Suprapubic skin (tissue), 4 donors: ENCODE results near the gene CHIA. TPM values are rescaled to one million over a fixed set of nuclear protein-coding genes. Genes with fewer than 3 reads are reported as not detected.

ENCODE experiments used
- DNase-seq, 2 donors: peaks; one replicate each; pipeline ENCODE4 v3.0.0-alpha.2; 2019; ENCODE audit warnings: low spot score in 2 of 2
- H3K27ac ChIP-seq: fragments of 200-600 bp; sonication (generic); one replicate; pipeline ENCODE4 v1.5.1; 2019
- H3K27me3 ChIP-seq: fragments of 200-600 bp; sonication (generic); one replicate; pipeline ENCODE4 v1.5.1; 2019
- H3K36me3 ChIP-seq: fragments of 200-600 bp; sonication (generic); one replicate; pipeline ENCODE4 v1.5.1; 2019
- H3K4me1 ChIP-seq: fragments of 200-600 bp; sonication (generic); one replicate; pipeline ENCODE4 v1.5.1; 2019
- H3K4me3 ChIP-seq: fragments of 200-600 bp; sonication (generic); one replicate; pipeline ENCODE4 v1.5.1; 2019; ENCODE audit warnings: mild to moderate bottlenecking
- H3K9me3 ChIP-seq: fragments of 200-600 bp; sonication (generic); one replicate; pipeline ENCODE4 v1.5.1; 2019
- CTCF ChIP-seq, 2 donors: fragments of 200-600 bp in 1 of 2; fragments of 450-650 bp in 1 of 2; sonication (generic) in 1 of 2; IDR thresholded peaks; one replicate each; pipeline ENCODE4 v1.5.1; 2016 to 2019; ENCODE audit warnings: antibody characterized with exemption in 2 of 2, mild to moderate bottlenecking in 1 of 2, moderate library complexity in 1 of 2
- EP300 ChIP-seq: sonication (generic); formaldehyde crosslinking; IDR thresholded peaks from one replicate; pipeline ENCODE4 v1.6.1; 2017; ENCODE audit warnings: antibody characterized with exemption
- POLR2A ChIP-seq, 2 donors: fragments of 450-650 bp; IDR thresholded peaks; one replicate each; pipeline ENCODE4 v1.6.1; 2017; ENCODE audit warnings: antibody characterized with exemption in 2 of 2, mild to moderate bottlenecking in 2 of 2, moderate library complexity in 2 of 2
- POLR2AphosphoS5 ChIP-seq, 3 donors: sonication (generic); formaldehyde crosslinking; IDR thresholded peaks; one replicate each; pipeline ENCODE4 v1.6.1; 2017; ENCODE audit warnings: antibody characterized with exemption in 3 of 3
- WGBS: methylation state at CpG from one replicate; pipeline ENCODE4 v1.1.5; 2018; 5-methylcytosine and 5-hydroxymethylcytosine counted together
- total RNA-seq, 4 donors: library from RNA; depleted of rRNA; stranded (reverse); fragments of >200 nt; gene quantifications; one replicate each; pipeline ENCODE4 v1.1.0, GENCODE V29; 2016

Gene CHIA
- not detected for total RNA-seq

GRCh38 chr1:111290630-111291029 lies at the start of gene CHIA:
Gene CHIA (plus strand): TSS chr1:111290851. CDS start chr1:111310468, 19,617 bp downstream.
- DNase-seq, result no peak
- no peak within 1 kb of the TSS for H3K27ac ChIP-seq
- 37% methylated on average over 7 of the region's 7 CpGs for WGBS

GRCh38 chr1:111241797-111242196 lies 48.9 kb upstream of the CHIA start:
- Histone ChIP-seq H3K4me1 (peaks cover 5% of the 10 kb centered on the region), H3K27me3 (no peaks in the 10 kb centered on the region), H3K4me3 (no peak overlapping the region), H3K36me3 (no peaks in the 10 kb centered on the region), H3K27ac (no peak overlapping the region), H3K9me3 (no peaks in the 10 kb centered on the region)
- no peak for DNase-seq
- TF ChIP-seq CTCF (IDR thresholded peaks at IDR 0.05) (no peak), POLR2A (IDR thresholded peaks at IDR 0.05) (no peak), POLR2AphosphoS5 (IDR thresholded peaks at IDR 0.05) (no peak), EP300 (no peak)
- 53% methylated on average over 2 of the region's 2 CpGs for WGBS

More at GRCh38 chr1:111290630-111291029, at the start of gene CHIA:
- H3K27me3 ChIP-seq, result no peaks in the 10 kb centered on the region
- TF ChIP-seq POLR2A (IDR thresholded peaks at IDR 0.05), result no peak
- no peak for TF ChIP-seq CTCF (IDR thresholded peaks at IDR 0.05)
- no peak for TF ChIP-seq EP300
- TF ChIP-seq POLR2AphosphoS5 (IDR thresholded peaks at IDR 0.05), result no peak
- no peaks in the 10 kb centered on the region for H3K4me1 ChIP-seq
- H3K9me3 ChIP-seq, result no peaks in the 10 kb centered on the region
- no peaks in the 10 kb centered on the region for H3K36me3 ChIP-seq
- no peak within 1 kb of the TSS for H3K4me3 ChIP-seq

- H3K9me3 ChIP-seq, result no peaks in the 10 kb centered on the region
- WGBS, result 63% methylated on average over 4 of the region's 4 CpGs
- H3K27me3 ChIP-seq, result no peaks in the 10 kb centered on the region
- no peak overlapping the region for H3K4me3 ChIP-seq
- no peaks in the 10 kb centered on the region for H3K36me3 ChIP-seq
- TF ChIP-seq POLR2AphosphoS5 (IDR thresholded peaks at IDR 0.05), result no peak
- no peak for TF ChIP-seq EP300
- TF ChIP-seq POLR2A (IDR thresholded peaks at IDR 0.05), result no peak
- no peak for TF ChIP-seq CTCF (IDR thresholded peaks at IDR 0.05)
- no peak overlapping the region for H3K27ac ChIP-seq
- no peaks in the 10 kb centered on the region for H3K4me1 ChIP-seq
- no peak for DNase-seq
Observed at GRCh38 chr1:111242805-111243523, 47.7 kb upstream of the CHIA start.

GRCh38 chr1:111247125-111247838 lies 43.4 kb upstream of the CHIA start:
- TF ChIP-seq POLR2AphosphoS5 (IDR thresholded peaks at IDR 0.05) (no peak), POLR2A (IDR thresholded peaks at IDR 0.05) (no peak), CTCF (IDR thresholded peaks at IDR 0.05) (no peak), EP300 (no peak)
- H3K4me3 ChIP-seq, result no peak overlapping the region
- no peaks in the 10 kb centered on the region for H3K4me1 ChIP-seq
- H3K9me3 ChIP-seq, result no peaks in the 10 kb centered on the region
- peaks cover 3% of the 10 kb centered on the region for H3K27me3 ChIP-seq
- DNase-seq, result no peak
- no peaks in the 10 kb centered on the region for H3K36me3 ChIP-seq
- H3K27ac ChIP-seq, result no peak overlapping the region
- WGBS, result 93% methylated on average over 5 of the region's 5 CpGs

GRCh38 chr1:111249960-111250359 lies 40.7 kb upstream of the CHIA start:
- no peaks in the 10 kb centered on the region for H3K4me1 ChIP-seq
- H3K9me3 ChIP-seq, result no peaks in the 10 kb centered on the region
- TF ChIP-seq POLR2AphosphoS5 (IDR thresholded peaks at IDR 0.05) (no peak), POLR2A (IDR thresholded peaks at IDR 0.05) (no peak), CTCF (IDR thresholded peaks at IDR 0.05) (no peak), EP300 (no peak)
- peaks cover 8% of the 10 kb centered on the region for H3K27me3 ChIP-seq
- H3K4me3 ChIP-seq, result no peak overlapping the region
- H3K27ac ChIP-seq, result no peak overlapping the region
- DNase-seq, result no peak
- WGBS, result 28% methylated on average over 4 of the region's 4 CpGs
- H3K36me3 ChIP-seq, result no peaks in the 10 kb centered on the region
